ENCODE results near the gene TUBGCP4. TPM values are rescaled to one million over a fixed set of nuclear protein-coding genes. Genes with fewer than 3 reads are reported as not detected.

The TUBGCP4 gene
- total and polyA plus RNA-seq, 2 of the 4 experiments (the other 2 are of a cell fraction): 7.9 to 12.7 TPM

GRCh38 chr15:43433661-43434303 lies 62.9 kb downstream of the TUBGCP4 start:
- no peak overlapping the region for H4K8ac ChIP-seq (ENCODE audit: low read depth in 2 of 2, low read length in 2 of 2)
- ChIA-PET POLR2A (ENCODE audit: unreplicated experiment) (no interaction called here), CTCF (interaction anchor here (0.9 to 1.0 kb wide), 2 partner anchors 10 to 80 kb away, joined by 3 read pairs; no protein-coding TSS in a partner anchor)
- H2AFZ ChIP-seq (replicated peaks; ENCODE audit: low read length, poor library complexity): no peak overlapping the region
- no peak overlapping the region for H3K23ac ChIP-seq (ENCODE audit: low read depth, low read length)
- no peaks in the 10 kb centered on the region for H3K4me1 ChIP-seq (ENCODE audit: control insufficient read depth, insufficient read depth, low read length)
- H3K79me1 ChIP-seq (ENCODE audit: low read depth in 1 of 2, low read length in 2 of 2): peaks cover 0 to 6% of the 10 kb centered on the region in 2 experiments; a peak in 1 of 4 replicates
- in situ Hi-C loops (cut with MboI; ENCODE audit: low sequenced_read_pairs): no loop called here
- no peak overlapping the region for H3K14ac ChIP-seq (replicated peaks; ENCODE audit: low read depth, low read length)
- no TSS peak for BruUV-seq (replicated peaks)
- WGBS, 2 experiments (ENCODE audit: extremely low coverage in 2 of 2, insufficient read length in 1 of 2): 67% methylated on average over 1 of the region's 3 CpGs; no CpG with 5 or more reads in 1 of the 2 experiments
- no peak overlapping the region for H2BK120ac ChIP-seq (ENCODE audit: low read depth, low read length)
- H2BK20ac ChIP-seq (ENCODE audit: low read depth, low read length): no peak overlapping the region
- H3K27me3 ChIP-seq (ENCODE audit: control insufficient read depth, insufficient read depth, low read length): no peaks in the 10 kb centered on the region
- no peak for TF ChIP-seq RCOR1 (IDR thresholded peaks at IDR 0.05; ENCODE audit: insufficient replicate concordance, low read length)
- TF ChIP-seq RFX5 (IDR thresholded peaks at IDR 0.05; ENCODE audit: low read depth, low read length): no peak
- TF ChIP-seq POLR2A (IDR thresholded peaks at IDR 0.05; ENCODE audit: low read depth, low read length): no peak
- no peak for TF ChIP-seq RAD21 (IDR thresholded peaks at IDR 0.05; ENCODE audit: low read length)
- no peak for TF ChIP-seq CEBPB (IDR thresholded peaks at IDR 0.05; ENCODE audit: low read depth, low read length)
- TF ChIP-seq MXI1 (IDR thresholded peaks at IDR 0.05; ENCODE audit: borderline replicate concordance, low read depth, low read length): no peak
- TF ChIP-seq MAZ (IDR thresholded peaks at IDR 0.05; ENCODE audit: borderline replicate concordance, low read depth, low read length): no peak
- no peak for TF ChIP-seq CHD1 (IDR thresholded peaks at IDR 0.05; ENCODE audit: low read depth, low read length)
- no peak for TF ChIP-seq NFE2L2 (IDR thresholded peaks at IDR 0.05; ENCODE audit: low read depth, low read length)
- TF ChIP-seq ELK1 (IDR thresholded peaks at IDR 0.05; ENCODE audit: borderline replicate concordance, low read depth, low read length): no peak
- no peak for TF ChIP-seq BHLHE40 (IDR thresholded peaks at IDR 0.05; ENCODE audit: low read depth, low read length)
- TF ChIP-seq FOS (IDR thresholded peaks at IDR 0.05; ENCODE audit: low read depth, low read length): no peak
- no peak for TF ChIP-seq USF2 (IDR thresholded peaks at IDR 0.05; ENCODE audit: low read depth, low read length)
- no peak overlapping the region for H2AK9ac ChIP-seq (replicated peaks; ENCODE audit: low read depth, low read length, poor library complexity)
- no peak overlapping the region for H4K91ac ChIP-seq (ENCODE audit: insufficient read depth, low read depth, low read length)
- no peak overlapping the region for H3K56ac ChIP-seq (ENCODE audit: extremely low read depth, insufficient read depth, low read length)
- no peak overlapping the region for H3K18ac ChIP-seq (ENCODE audit: low read depth, low read length)
- H3K4me2 ChIP-seq (ENCODE audit: low read depth, low read length): no peak overlapping the region
- H3K4ac ChIP-seq (ENCODE audit: low read depth, low read length): no peak overlapping the region
- H3K9me1 ChIP-seq (ENCODE audit: insufficient read depth, low read length): no peaks in the 10 kb centered on the region
- no peak overlapping the region for H3K9ac ChIP-seq (ENCODE audit: low read depth, low read length)
- no peak overlapping the region for H4K5ac ChIP-seq (ENCODE audit: low read depth, low read length)
- no peak overlapping the region for H2BK15ac ChIP-seq (ENCODE audit: low read depth, low read length)
- intact Hi-C loops (cut with micrococcal nuclease): no loop called here
- H3K4me3 ChIP-seq (ENCODE audit: insufficient read depth, low read depth, low read length): no peak overlapping the region
- dilution Hi-C loops (cut with HindIII; ENCODE audit: low sequenced_read_pairs, unreplicated experiment): no loop called here
- ATAC-seq (ENCODE audit: low read depth): no peak
- no peaks in the 10 kb centered on the region for H3K9me3 ChIP-seq (ENCODE audit: control insufficient read depth, insufficient read depth, low read length)
- DNase-seq: no peak
- H3K36me3 ChIP-seq (ENCODE audit: control insufficient read depth, insufficient read depth, low read length): peaks cover 31% of the 10 kb centered on the region
- no peak overlapping the region for H2AK5ac ChIP-seq (ENCODE audit: low read depth, low read length)
- H2BK5ac ChIP-seq (ENCODE audit: low read depth, low read length, poor library complexity, severe bottlenecking): no peak overlapping the region
- H4K20me1 ChIP-seq (ENCODE audit: insufficient read depth, low read length): no peaks in the 10 kb centered on the region
- H3K27ac ChIP-seq (ENCODE audit: insufficient read depth, low read length): no peak overlapping the region
